AG09309 (cell line): ENCODE measurements around the gene SERINC2.
"Not testable (repeated sequence)": the region's sequence is repeated elsewhere in the genome, so short reads cannot be mapped to it uniquely, and the experiment has no call there.

Experiments used
- DNase-seq: peaks from one replicate; pipeline ENCODE4 v3.0.0-alpha.2; 2010; ENCODE audit warnings: low read depth
- H3K4me3 ChIP-seq: 2 replicates; pipeline ENCODE4 v1.5.1; 2011; ENCODE audit warnings: mild to moderate bottlenecking, low read depth, low read length, moderate library complexity; ENCODE audit not compliant: control insufficient read depth
- CTCF ChIP-seq: IDR thresholded peaks from 2 replicates; pipeline ENCODE4 v1.5.1; 2011; ENCODE audit warnings: mild to moderate bottlenecking, low read depth, low read length, inconsistent platforms; ENCODE audit not compliant: insufficient read depth, control insufficient read depth; ENCODE audit errors: missing control alignments

SERINC2 gene

GRCh38 chr1:31427322-31427721, 14.3 kb downstream of the SERINC2 start:
- H3K4me3 ChIP-seq: no peak overlapping the region
- no peak for TF ChIP-seq CTCF
- no peak for DNase-seq

GRCh38 chr1:31428436-31429221, 15.6 kb downstream of the SERINC2 start:
- TF ChIP-seq CTCF: no peak
- no peak overlapping the region for H3K4me3 ChIP-seq
- no peak for DNase-seq

- no peak for TF ChIP-seq CTCF
- H3K4me3 ChIP-seq: no peak overlapping the region
- DNase-seq: no peak
Measured at GRCh38 chr1:31429583-31429982, 16.6 kb downstream of the SERINC2 start.

GRCh38 chr1:31431351-31432257, 18.6 kb downstream of the SERINC2 start:
- DNase-seq, H3K4me3 ChIP-seq: not testable (repeated sequence)

GRCh38 chr1:31432592-31433395, 19.8 kb downstream of the SERINC2 start:
- TF ChIP-seq CTCF: no peak
- no peak overlapping the region for H3K4me3 ChIP-seq
- no peak for DNase-seq

GRCh38 chr1:31433396-31433930, 20.4 kb downstream of the SERINC2 start:
- no peak overlapping the region for H3K4me3 ChIP-seq
- TF ChIP-seq CTCF: no peak
- DNase-seq: no peak
